ENCODE measurements around the gene HOXB6.

- no peak for TF ChIP-seq POLR2A (IDR thresholded peaks at IDR 0.05)
- TF ChIP-seq CTCF (IDR thresholded peaks at IDR 0.05), result no peak
Observed at GRCh38 chr17:48579760-48580554, 24.8 kb downstream of the HOXB6 start.
